ENCODE measurements around the gene SLC43A2. TPM values are rescaled to one million over a fixed set of nuclear protein-coding genes. Genes with fewer than 3 reads are reported as not detected.
"Not testable (repeated sequence)": the region's sequence is repeated elsewhere in the genome, so short reads cannot be mapped to it uniquely, and the experiment has no call there.

Gene SLC43A2
- 1 to 10 TPM; 5.2 to 6.1 TPM for total RNA-seq

DNA sequence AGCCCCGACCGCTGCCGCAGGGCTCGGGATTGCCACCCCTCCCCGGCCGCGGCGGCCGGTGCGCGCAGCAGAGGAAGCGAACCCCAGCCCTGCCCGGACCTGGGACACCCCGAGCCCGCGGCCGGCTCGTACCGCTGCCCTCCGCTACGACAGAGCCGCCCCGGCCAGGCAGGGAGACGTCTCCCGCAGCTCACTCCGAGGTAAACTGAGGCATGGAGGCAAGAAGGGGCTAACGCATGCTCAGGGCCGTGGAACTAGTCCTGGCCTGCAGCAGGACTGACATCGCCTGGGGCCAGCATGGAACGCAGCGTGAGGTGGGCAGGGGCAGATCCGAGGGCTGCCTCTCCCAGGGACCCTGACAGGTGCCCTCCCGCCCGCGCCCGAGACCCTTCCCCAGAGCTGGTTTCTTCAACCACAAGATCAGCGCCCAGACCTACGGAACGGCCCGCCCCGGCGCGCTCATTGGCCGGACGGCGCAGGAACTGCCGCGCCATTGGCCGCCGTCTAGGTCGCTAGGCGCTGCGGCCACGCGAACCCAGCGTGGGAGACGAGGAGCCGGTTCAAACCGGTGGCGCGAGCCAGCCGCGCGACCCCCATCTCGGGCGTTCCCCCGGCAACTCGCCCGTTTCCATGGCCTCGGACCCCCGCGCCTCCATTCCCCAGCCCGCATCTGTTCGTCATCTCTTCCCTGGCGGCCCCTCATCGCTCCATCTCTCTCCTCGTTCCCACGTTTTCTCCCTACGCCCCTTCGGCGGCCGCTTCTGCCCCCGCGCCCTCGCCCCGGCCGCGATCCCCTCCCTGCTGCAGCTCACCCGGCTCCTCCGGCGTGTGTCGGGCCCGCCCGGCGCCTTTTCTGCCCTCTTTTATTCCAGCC, at the start of gene SLC43A2:
SLC43A2 (minus strand) TSS at position 853 of the 874 bp plus-strand sequence. CDS start 960 bp downstream, outside the sequence.
- ChIA-PET POLR2A (no interaction called here), CTCF (interaction anchor here (2.0 to 9.9 kb wide), 6 partner anchors 12 to 263 kb away, joined by 8 to 165 read pairs (median 22); partner anchors contain the start of genes RILP and SCARF1)

DNA sequence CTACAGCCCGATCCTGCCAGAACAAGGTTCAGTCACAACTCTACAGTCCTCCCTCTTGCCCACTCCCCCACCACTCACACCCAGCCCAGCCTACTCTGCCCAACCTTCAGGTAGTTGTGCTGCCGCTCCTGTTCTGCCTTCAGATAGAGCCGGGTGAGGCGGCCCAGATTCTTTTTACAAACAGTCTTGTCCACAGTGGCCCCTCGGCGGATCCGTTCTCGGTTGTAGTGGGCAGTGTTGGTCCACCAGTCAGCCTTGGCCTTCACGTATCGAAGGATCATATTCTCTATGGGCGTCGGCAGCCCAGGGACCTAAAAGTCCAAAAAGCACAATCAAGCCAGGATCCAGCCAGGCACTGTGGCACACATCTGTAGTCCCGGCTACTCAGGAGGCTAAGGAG, 47.8 kb upstream of the SLC43A2 start:
- ChIA-PET POLR2A (no interaction called here), CTCF (no interaction called here)

DNA sequence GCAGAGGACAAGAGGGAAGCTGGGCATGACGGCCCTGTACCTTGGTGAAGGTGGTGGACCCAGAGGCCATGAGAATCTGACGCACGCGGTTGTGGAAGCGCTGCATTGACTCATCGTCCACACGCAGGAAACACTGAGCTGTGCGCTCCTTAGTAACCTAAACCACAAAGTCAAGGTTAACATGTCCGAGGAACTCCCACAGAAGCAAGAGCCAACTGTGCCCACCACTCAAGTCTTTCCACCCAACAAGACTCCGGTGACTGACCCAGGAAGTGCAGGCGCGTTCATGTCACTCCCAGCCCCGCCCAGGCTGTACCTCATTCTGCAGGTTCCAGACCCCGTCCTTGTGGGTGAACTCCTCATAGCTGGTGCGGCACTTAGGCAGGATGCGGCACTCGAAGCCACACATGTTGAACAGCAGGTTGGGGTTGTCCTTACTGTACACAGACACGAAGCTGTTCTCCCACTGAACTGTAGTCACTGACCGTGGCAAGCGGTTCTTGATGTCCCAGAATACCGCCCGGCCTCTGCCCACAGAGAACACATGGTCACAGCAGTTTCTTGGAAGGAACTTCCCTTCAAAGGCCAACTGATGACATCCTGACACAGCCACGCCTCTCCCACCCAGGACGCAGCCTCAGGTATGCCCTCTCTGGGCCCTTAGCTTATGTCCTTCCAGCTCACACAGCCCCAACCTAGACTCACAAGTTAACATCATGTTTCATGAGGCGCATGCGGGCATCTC, 44.6 kb upstream of the SLC43A2 start:
- POLR2A ChIA-PET, result interaction anchor here (0.6 kb wide), 1 partner anchor 16 kb away, joined by 3 read pairs; no protein-coding TSS in a partner anchor
- CTCF ChIA-PET, result interaction anchor here (2.9 kb wide), 1 partner anchor 25 kb away, joined by 9 read pairs; no protein-coding TSS in a partner anchor

DNA sequence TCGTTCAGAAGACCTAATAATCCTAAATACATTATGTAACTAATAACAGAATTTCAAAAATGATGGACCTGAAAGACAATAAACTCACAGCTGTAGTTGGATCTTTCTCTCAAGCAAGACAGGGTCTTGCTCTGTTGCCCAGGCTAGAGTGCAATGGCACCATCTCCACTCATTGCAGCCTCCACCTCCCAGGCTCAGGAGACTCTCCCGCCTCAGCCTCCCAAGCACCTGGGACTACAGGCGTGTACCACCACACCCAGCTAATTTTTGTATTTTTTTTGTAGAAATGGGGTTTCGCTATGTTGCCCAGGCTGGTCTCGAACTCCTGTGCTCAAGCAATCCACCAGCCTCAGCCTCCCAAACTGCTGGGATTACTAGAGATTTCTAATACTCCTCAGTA, 35.3 kb upstream of the SLC43A2 start:
- CTCF ChIA-PET, result interaction anchor here (2.5 kb wide), 1 partner anchor 14 kb away, joined by 6 read pairs; the partner anchor contains the start of gene RILP
- POLR2A ChIA-PET, result not testable (repeated sequence)

DNA sequence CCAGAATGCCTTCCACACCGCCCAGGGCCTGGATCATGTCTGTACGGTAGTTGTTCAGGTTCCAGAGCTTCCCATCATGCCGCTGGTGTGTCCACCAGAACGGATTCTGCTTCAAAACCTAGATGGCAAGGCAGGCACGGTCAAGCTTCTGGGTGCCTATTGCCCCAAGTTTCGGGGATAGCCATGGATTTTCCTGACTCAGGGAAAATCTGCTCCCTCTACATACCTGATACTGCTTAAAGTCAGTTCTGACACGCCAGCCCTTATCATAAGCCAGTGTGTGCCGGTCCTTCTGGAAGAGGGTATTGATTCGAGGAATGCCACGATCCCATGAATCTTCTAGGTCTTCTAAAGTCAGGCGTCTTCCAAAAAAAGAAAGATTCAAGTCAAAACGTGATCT, 32.4 kb upstream of the SLC43A2 start:
- POLR2A ChIA-PET, result no interaction called here

DNA sequence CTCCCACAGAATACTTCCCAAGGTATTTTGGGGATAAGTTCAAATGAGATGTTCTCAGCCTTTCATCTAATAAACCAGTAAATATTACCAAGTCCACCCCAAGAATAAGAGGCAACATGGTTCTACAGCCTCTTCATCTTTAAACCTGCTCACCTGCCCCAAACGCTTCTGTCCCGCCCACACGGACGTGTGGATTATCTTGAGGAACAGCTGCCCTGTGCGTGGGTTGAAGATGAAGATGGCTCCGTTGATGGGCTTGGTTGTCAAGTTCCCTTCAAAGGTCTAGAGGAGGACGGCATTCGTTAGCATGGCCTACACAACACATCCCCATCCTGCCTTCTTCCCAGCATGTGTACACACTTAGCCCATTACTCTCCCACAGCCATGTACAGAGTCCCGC, 29.5 kb upstream of the SLC43A2 start:
- CTCF ChIA-PET, result interaction anchor here (1.2 kb wide), 1 partner anchor 9 kb away, joined by 3 read pairs; no protein-coding TSS in a partner anchor

More for the DNA sequence above, 32.4 kb upstream of the SLC43A2 start:
- CTCF ChIA-PET, result interaction anchor here (1.1 to 1.6 kb wide), 2 partner anchors 8 to 10 kb away, joined by 4 to 6 read pairs; no protein-coding TSS in a partner anchor

DNA sequence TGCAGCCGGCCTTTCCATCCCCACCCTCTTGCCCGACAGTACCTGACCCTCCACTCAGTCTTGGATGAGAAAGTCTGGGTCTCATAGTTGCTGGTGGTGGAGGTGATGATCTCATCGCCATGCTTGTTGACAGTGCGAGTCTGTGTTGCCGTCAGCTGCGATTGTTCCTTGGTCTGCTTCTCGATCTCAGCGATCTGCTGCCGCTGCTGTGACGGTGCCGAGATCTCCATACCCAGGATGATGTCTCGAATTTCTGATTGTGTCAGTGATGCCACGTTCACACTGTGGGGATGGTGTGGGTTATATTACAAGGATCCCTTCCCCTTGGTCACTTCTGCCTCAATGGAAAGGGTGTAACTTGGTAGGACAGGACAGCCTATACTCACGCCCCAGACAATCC, 25.1 kb upstream of the SLC43A2 start:
- POLR2A ChIA-PET, result no interaction called here

More for the DNA sequence above, 29.5 kb upstream of the SLC43A2 start:
- POLR2A ChIA-PET, result interaction anchor here (1.0 kb wide), 1 partner anchor 15 kb away, joined by 3 read pairs; no protein-coding TSS in a partner anchor

DNA sequence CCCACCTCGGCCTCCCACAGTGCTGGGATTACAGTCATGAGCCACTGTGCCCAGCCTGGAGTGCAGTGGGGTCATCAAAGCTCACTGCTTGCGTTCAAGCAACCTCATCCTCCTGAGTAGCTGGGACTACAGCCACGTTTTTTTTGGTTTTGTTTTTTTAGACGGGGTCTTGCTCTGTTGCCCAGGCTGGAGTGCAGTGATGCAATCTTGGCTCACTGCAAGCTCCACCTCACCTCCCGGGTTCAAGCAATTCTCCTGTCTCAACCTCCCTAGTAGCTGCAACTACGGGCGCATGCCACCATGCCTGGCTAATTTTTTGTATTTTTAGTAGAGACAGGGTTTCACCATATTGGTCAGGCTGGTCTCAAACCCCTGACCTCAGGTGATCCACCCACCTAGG, 24.2 kb upstream of the SLC43A2 start:
- POLR2A ChIA-PET, result not testable (repeated sequence)
- CTCF ChIA-PET, result interaction anchor here (0.9 to 1.8 kb wide), 2 partner anchors 17 to 45 kb away, joined by 4 to 9 read pairs; no protein-coding TSS in a partner anchor

More for the DNA sequence above, 25.1 kb upstream of the SLC43A2 start:
- CTCF ChIA-PET, result no interaction called here

DNA sequence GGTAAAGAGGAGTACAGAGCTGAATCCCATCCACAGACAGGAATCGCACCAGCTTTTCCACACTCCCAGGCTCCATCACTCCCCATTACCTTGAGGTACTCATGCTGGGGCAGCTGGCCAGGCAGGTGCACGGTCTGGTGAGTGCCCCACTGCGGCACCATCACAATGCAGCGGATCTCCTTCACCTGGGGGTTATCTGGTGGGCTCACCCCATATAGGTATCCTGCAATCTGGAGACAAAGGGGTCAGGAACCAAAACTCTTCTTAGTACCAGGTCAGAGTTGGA, 22.9 kb upstream of the SLC43A2 start:
- ChIA-PET POLR2A (no interaction called here), CTCF (interaction anchor here (1.0 to 2.3 kb wide), 3 partner anchors 9 to 62 kb away, joined by 3 to 9 read pairs (median 6); no protein-coding TSS in a partner anchor)

DNA sequence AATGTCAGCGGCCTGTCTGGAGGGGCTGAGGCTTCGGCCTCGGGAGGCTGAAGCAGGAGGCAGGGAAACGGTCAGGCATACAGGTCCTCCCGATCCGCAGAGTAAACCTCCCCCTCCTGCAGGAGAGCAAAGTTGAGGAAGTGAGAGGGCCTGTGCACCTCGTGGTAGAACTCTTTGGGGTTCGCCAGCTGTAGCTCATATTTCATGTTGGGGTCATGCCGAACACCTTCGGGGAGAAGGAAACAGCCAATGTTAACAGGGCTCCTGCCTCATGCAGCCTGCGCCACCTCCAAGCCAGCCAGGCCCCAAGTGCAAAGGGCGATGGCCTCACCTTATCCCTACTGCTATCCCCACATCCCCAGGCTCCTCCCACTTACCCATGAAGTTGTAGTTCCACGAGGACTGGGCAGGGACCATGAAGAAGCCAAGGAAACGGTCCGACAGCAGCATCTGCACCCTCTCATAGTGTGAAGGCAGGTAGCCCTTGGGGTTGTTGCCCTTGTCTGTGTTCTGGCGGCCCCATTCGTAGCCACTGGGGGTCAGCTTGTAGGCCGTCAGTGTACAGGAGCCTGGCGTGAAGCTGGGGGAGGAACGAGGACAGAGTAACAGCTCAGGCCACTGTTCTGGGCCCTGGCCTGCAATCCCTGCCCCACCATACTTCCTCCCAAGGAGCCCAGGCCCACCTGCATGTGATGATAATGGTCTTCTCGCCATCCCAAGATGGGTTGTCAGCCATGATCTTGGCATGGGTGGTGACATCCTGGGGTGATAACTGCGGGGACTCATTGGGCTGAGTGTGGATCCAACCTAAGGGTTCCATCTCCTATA, 22.3 kb upstream of the SLC43A2 start:
- POLR2A ChIA-PET, result no interaction called here
- CTCF ChIA-PET, result interaction anchor here (1.2 to 2.5 kb wide), 4 partner anchors 10 to 90 kb away, joined by 3 to 7 read pairs (median 6); no protein-coding TSS in a partner anchor

DNA sequence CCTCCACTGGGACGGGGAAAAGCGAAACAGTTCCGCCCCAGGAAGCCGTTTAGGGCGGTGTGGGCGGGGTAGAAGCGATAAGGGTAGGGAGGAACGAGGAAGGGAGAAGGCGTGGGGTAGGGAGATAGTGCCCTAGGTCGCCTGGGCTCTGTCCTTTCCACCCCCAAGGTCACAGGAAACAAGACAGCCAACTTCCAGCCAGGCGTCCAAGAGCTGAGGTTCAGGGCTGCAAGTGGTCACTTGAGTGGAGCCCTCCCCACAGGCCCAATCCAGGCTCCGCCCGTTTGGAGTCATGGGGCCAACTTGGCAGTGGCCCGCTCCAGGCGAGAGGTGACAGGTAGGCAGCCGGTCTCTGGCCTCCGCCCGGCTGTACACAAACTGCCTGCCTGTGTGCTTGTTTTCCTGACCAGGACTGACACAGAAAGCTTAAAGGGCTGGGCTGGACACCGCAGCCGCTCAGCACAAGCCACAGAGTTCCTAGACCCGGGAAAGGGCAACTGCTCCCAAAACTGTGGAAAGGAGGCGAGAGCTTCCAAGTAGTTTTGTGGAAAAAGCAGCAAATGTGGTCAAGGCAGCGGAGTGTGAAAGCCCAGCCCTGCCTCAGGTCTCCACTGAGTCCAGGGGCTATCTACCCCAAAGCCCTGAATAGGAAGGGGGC, 21.3 kb upstream of the SLC43A2 start, which contains the start of gene RILP:
RILP (minus strand) TSS at position 23 of the 658 bp plus-strand sequence. CDS start 62 bp downstream, outside the sequence.
- CTCF ChIA-PET, result interaction anchor here (0.6 to 5.5 kb wide), 14 partner anchors 9 to 134 kb away, joined by 3 to 22 read pairs (median 6); partner anchors contain the start of genes INPP5K, SLC43A2 and WDR81
- POLR2A ChIA-PET, result interaction anchor here (0.5 to 1.9 kb wide), 2 partner anchors 67 to 1120 kb away, joined by 3 to 7 read pairs; no protein-coding TSS in a partner anchor

DNA sequence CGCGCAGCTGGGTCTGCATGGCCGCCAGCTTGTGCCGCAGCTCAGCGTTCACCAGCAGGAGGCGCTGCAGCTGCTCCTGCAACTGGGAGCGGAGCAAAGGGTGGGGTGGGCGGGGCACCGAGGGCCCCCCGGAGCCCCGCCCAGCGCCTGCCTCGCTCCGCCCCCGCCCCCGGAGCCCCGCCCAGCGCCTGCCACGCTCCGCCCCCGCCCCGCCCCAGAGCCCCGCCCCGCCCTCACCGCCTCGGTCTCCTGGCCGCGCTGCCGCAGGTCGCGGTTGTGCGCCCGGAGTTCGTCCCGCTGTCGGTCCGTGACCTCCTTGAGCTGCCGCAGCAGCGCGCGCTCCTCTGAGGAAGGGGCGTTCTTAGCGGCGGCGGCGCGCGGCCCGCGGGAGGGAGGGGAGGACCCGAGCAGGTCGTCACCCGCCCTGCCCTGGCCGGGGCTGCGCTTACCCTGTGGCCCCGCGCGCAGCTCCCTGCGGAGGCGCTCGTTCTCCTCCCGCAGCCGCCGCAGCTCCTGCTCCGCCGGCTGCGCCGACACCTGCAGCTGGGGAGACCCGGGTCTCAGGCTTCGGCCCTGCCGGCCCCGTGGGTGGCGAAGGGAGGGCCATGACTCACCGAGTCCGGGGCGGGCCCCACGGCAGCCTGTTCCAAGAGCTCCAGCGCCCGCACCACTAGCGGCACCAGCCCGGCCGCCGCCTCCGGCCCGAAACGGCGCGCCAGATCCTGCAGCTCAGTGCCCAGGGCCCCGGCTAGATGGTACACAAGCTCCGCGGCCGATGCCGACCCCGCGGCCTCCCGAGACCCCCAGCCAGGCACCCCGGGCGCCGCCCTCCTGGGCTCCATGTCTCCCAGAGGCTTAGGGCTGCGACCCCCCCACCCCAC, 20.6 kb upstream of the SLC43A2 start:
- CTCF ChIA-PET, result interaction anchor here (0.7 to 5.5 kb wide), 17 partner anchors 8 to 133 kb away, joined by 3 to 22 read pairs (median 6); partner anchors contain the start of genes INPP5K, SLC43A2 and WDR81

DNA sequence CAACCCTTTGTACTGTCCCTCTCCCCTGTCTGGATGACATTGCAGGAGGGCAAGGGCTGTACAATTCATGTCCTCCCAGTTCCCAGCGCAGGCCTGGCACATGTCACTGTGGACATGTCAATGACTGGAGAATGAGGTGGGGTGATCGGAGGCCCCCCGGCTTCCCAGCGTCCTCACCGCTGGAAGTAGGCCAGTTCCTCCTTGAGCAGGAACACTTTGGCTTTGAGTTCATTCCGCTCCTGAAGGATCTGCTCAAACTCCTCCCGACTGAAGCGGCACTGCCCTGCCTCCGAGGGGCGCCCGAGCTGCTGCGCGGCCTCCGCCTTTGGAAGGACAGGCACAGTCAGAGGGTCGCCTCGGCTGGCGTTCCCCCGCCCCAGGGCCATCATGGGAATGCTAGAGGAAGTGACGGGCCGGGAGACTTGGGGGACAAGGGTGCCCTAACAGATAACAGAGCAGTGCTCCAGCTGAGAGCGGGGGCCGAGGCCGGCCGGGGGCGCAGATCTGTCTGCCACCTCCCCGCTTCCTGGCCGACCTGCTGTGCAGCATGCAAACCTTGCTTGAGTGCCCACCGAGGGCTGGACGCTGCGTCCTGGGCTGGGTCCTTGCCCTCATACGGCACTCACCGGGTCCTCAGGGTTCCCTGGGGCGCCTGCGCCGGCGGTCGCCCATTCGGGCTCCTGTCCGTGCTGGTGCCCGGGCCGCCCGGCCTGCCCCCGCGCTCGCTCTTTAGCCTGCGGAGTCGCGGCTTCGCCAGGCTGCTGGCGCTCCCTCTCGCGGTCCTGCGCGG, 19.7 kb upstream of the SLC43A2 start:
- POLR2A ChIA-PET, result interaction anchor here (0.6 to 1.9 kb wide), 2 partner anchors 68 to 71 kb away, joined by 5 to 7 read pairs; no protein-coding TSS in a partner anchor
- CTCF ChIA-PET, result interaction anchor here (0.8 to 5.5 kb wide), 14 partner anchors 9 to 132 kb away, joined by 3 to 22 read pairs (median 6); partner anchors contain the start of genes INPP5K, SLC43A2 and WDR81

More for the DNA sequence above, 20.6 kb upstream of the SLC43A2 start:
- POLR2A ChIA-PET, result interaction anchor here (0.5 to 1.9 kb wide), 3 partner anchors 68 to 1120 kb away, joined by 3 to 7 read pairs (median 5); no protein-coding TSS in a partner anchor

DNA sequence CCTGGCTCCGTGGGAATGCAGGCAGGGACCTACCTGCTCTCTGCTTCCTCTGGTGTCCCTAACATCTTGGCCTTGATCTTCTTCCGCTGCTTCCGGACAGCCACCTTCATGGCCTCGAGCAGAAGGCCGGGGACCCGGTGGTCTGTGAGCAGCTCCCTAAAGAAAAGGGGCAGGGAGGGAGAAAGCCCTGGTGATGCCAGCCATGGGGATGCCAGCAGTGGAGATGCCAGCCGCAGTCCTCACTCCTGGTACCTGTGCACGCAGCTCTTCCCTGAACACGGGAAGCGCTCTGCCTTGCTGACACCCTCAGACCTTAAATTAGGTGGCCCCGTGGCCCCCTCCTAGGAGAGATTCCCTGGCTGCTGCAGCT, 19.2 kb upstream of the SLC43A2 start:
- POLR2A ChIA-PET, result no interaction called here
- CTCF ChIA-PET, result interaction anchor here (1.0 to 5.5 kb wide), 8 partner anchors 9 to 132 kb away, joined by 3 to 22 read pairs (median 8); partner anchors contain the start of genes INPP5K and SLC43A2

DNA sequence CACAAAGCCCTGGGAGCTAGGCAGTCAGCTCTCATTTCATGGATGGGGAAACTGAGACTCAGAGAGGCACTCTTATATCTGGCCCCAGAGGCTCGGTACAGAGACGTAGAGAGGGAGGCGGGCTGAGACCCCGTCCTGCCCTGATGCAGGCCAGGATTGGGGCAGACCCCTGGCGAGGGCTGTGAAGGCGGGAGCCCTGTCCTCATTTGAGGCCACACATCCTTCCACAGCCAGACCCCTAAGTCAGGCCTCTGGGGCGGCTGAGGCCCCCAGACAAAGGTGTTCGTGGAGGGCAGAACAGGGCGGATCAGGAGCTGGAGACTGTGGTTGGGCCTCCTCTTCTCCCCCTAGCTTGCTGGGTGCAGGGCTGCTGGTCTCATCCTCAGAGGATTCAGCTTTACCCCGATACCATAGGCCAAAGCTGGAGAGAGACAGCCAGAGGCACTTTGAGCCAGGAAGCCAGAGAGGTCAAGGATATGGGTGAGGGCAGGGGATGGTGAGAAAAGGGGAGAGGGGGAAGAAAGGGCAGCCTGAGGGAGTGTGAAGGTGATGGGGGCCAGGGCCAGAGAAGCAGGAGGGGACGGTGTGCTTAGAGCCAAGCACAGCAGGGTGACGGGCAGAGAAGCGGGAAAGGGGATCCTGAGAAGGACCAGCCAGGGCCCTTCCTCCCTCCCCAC, 17.7 kb upstream of the SLC43A2 start:
- CTCF ChIA-PET, result interaction anchor here (0.7 to 5.5 kb wide), 2 partner anchors 16 to 18 kb away, joined by 3 to 22 read pairs; partner anchors contain the start of gene SLC43A2
- POLR2A ChIA-PET, result no interaction called here
